Measurements from ENCODE around the gene PTGFRN.

PTGFRN gene

DNA sequence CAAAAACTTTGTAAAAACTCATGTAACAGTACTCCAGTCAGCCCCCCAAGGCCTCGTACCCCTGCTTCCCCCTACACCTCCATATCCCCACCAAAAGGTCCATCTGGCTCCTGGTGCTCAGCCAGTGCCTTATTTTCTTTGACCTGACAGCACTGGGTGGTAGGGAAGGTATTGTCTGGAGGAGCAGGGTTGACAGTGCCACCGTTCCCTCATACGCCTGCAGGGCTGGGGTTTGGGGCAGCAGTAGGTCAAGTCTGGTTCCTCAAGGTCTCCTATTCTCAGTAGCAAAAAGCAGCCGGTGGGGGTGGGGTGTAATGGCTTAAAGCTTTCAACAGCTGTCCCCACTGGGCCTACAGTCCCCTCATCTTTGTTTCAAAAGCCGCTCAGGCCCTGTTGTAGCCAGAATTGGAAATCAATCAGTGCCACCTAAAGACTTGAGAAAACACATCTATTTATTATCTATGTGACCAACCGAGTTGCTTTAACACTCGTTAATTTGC is 125.1 kb downstream of the PTGFRN start:
- no peak for DNase-seq (ENCODE audit: low spot score)

- DNase-seq (ENCODE audit: low spot score): no peak
Observed at GRCh38 chr1:117036018-117036461, 126.3 kb downstream of the PTGFRN start.

DNA sequence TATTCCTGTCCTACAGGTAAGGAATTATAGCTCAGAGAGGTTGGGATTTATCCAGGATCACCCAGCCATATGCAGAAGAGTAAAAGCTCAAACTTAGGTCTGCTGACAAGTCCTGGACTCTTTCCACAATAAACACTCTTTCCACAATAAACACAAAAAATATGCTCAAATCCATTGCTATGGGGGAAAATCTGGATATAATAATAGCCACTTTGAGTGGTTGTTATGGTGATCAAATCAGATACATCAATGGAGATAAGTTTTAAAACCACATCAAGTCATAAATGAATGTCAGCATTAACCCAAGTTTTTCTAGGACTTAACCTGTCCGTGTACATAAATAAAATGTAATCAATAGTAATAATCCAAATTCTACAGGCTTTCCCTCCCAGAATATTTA is 128.1 kb downstream of the PTGFRN start:
- DNase-seq (ENCODE audit: low spot score): no peak

- no peak for DNase-seq (ENCODE audit: low spot score)
Observed at GRCh38 chr1:117038236-117038635, 128.5 kb downstream of the PTGFRN start.

Measured in hematopoietic multipotent progenitor cell treated with erythropoietin and hydrocortisone succinate and interleukin-3 and kit ligand, for 17 days (in vitro differentiated cells).